Thyroid gland (tissue), 4 donors: Measurements from ENCODE around the gene TPRG1. TPM values are rescaled to one million over a fixed set of nuclear protein-coding genes. Genes with fewer than 3 reads are reported as not detected.

Experiments used
- DNase-seq, 2 donors: peaks; one replicate each; pipeline ENCODE4 v3.0.0-alpha.2; 2019
- H3K27ac ChIP-seq, 3 donors: fragments of 200-600 bp; sonication (generic); 1 replicate in 2 of 3; 2 replicates in 1 of 3; pipeline ENCODE4 v1.5.1; 2016 to 2019; ENCODE audit warnings: mild to moderate bottlenecking in 1 of 3, moderate library complexity in 1 of 3
- H3K27me3 ChIP-seq: fragments of 200-600 bp; sonication (generic); one replicate; pipeline ENCODE4 v1.5.1; 2019
- H3K36me3 ChIP-seq, 2 donors: fragments of 200-600 bp; sonication (generic); one replicate each; pipeline ENCODE4 v1.5.1; 2016 to 2019
- H3K4me1 ChIP-seq, 2 donors: fragments of 200-600 bp; sonication (generic); one replicate each; pipeline ENCODE4 v1.5.1; 2017 to 2019
- H3K4me3 ChIP-seq, 3 donors: fragments of 200-600 bp; sonication (generic); replicated peaks in 1 of 3; 1 replicate in 2 of 3; 2 replicates in 1 of 3; pipeline ENCODE4 v1.5.1; 2016; ENCODE audit warnings: mild to moderate bottlenecking in 1 of 3
- H3K9me3 ChIP-seq: fragments of 200-600 bp; sonication (generic); one replicate; pipeline ENCODE4 v1.5.1; 2017
- CTCF ChIP-seq, 6 experiments: fragments of 200-600 bp in 3 of 6; fragments of 450-650 bp in 3 of 6; sonication (generic) in 3 of 6; IDR thresholded peaks; one replicate each; pipeline ENCODE4 v1.5.1; 2016 to 2019; ENCODE audit warnings: antibody characterized with exemption in 6 of 6, mild to moderate bottlenecking in 2 of 6, inconsistent platforms in 1 of 6, moderate library complexity in 1 of 6
- POLR2A ChIP-seq, 2 donors: fragments of 450-650 bp; IDR thresholded peaks; one replicate each; pipeline ENCODE4 v1.6.1; 2017; ENCODE audit warnings: antibody characterized with exemption in 2 of 2, mild to moderate bottlenecking in 2 of 2, moderate library complexity in 1 of 2
- WGBS, 2 donors: methylation state at CpG; one replicate each; pipeline ENCODE4 v1.1.5; 2017; 5-methylcytosine and 5-hydroxymethylcytosine counted together
- intact Hi-C: fragments of 100-400 bp; cut with DNase I; formaldehyde crosslinking; loops from one replicate; pipeline ENCODE4 v1.15.1; 2023
- total RNA-seq, 4 donors: library from RNA; depleted of rRNA; stranded (reverse); fragments of >200 nt; gene quantifications; one replicate each; pipeline ENCODE4 v1.2.3, GENCODE V29; 2016

Gene TPRG1
- total RNA-seq, 4 donors from 2014 or later, result 2.0 to 10.5 (median 5.7) TPM

DNA sequence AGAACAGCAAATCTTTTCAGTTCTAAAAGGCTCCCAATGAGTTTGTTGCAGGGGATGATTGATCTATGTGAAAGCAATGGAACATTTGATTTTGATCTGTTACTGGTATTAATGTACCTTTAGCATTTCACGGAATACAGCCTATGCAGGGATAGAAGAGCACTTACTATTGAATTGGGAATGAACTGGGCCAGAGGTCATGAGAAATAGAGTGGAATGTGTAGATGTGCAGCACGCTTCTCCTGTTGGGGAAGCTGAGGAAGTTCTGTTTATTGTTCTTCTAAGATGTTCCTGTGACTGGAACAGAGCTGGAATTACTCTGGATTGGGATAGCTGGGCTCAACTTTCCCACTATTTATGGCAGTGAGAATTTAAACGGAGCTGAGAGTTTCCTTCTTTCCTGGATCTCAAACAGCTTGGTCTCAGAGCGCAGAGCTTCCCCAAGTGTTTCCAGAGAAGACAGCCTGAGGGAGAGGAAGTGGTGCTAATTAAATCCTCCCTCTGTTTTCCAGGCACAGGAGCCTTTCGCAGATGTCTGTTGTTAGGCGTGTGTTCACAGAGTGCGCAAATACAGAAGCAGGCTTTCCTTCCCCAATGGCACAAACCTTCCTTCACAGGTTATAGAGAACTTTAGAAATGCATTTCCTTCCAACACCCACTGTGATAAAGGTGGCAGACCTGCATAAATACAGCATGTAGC, 32.5 kb downstream of the TPRG1 start:
- no peaks in the 10 kb centered on the region for H3K27me3 ChIP-seq
- H3K9me3 ChIP-seq, result no peaks in the 10 kb centered on the region
- 72 to 74% methylated on average over 7 of the region's 7 CpGs for WGBS, 2 donors
- no peak overlapping the region for H3K4me3 ChIP-seq
- H3K4me1 ChIP-seq, result peaks cover 0 to 3% of the 10 kb centered on the region in 2 donors
- no peak for DNase-seq
- no peak overlapping the region for H3K27ac ChIP-seq
- intact Hi-C loops, result no loop called here
- H3K36me3 ChIP-seq, result no peaks in the 10 kb centered on the region
- TF ChIP-seq POLR2A (IDR thresholded peaks at IDR 0.05) (no peak), CTCF (IDR thresholded peaks at IDR 0.05) (no peak)

GRCh38 chr3:189204937-189205336, 33.2 kb downstream of the TPRG1 start:
- Histone ChIP-seq H3K27ac (no peak overlapping the region), H3K36me3 (no peaks in the 10 kb centered on the region), H3K4me1 (peaks cover 0 to 3% of the 10 kb centered on the region in 2 donors), H3K27me3 (no peaks in the 10 kb centered on the region), H3K9me3 (no peaks in the 10 kb centered on the region), H3K4me3 (no peak overlapping the region)
- TF ChIP-seq POLR2A (IDR thresholded peaks at IDR 0.05) (no peak), CTCF (IDR thresholded peaks at IDR 0.05) (no peak)
- WGBS, 2 donors, result 82 to 87% methylated on average over 2 of the region's 2 CpGs
- DNase-seq, result no peak
- intact Hi-C loops, result no loop called here

DNA sequence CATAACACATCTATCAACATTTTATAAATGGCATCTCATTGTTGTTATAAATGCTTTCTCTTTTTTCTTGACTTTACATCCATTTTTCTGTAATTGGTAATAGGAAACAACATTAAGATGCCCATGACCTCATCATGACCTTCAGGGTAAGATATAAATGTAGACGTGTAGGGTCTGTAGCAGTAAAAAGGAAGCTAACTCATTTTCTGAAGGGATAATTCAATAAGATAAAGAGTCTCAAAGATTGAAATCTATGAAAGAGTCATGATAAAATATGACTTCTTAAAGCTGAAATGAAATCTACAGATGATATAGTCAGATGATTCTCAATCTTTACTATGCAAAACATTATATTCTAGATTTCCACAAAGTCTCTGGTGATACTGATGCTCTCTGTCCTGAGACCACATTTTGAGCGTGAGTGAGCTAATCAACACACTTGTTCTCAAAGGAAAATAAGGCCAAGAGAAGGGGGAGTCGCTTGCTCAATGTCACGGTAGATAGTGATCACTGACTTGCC, 38.5 kb downstream of the TPRG1 start:
- Histone ChIP-seq H3K36me3 (no peaks in the 10 kb centered on the region), H3K27ac (no peak overlapping the region), H3K27me3 (no peaks in the 10 kb centered on the region), H3K9me3 (no peaks in the 10 kb centered on the region), H3K4me1 (peaks cover 0 to 3% of the 10 kb centered on the region in 2 donors), H3K4me3 (no peak overlapping the region)
- intact Hi-C loops, result no loop called here
- no peak for TF ChIP-seq CTCF (IDR thresholded peaks at IDR 0.05)
- no peak for TF ChIP-seq POLR2A (IDR thresholded peaks at IDR 0.05)
- WGBS, 2 donors, result 85 to 91% methylated on average over 4 of the region's 4 CpGs
- no peak for DNase-seq

DNA sequence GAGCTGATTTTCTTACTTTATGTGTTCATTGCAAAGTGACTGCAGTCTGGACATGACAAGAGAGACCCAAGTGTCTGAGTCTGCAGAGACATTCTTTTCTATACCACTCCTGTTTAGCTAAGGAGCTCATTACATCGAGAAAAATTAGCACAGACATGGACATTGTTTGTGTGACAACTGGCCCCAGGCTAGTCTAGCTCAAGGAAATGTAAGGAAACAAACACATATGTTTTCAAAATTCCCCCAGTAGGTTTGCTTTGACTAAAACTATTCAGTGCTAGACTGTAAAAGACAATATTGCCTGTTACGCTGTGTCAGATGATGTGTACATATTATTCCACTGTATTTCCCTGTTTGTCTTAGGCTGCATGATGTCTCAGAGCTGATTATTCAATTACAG, 40.9 kb downstream of the TPRG1 start:
- 64% methylated on average over 2 of the region's 2 CpGs for whole genome bisulfite sequencing, 2 donors
- H3K27ac ChIP-seq, result no peak overlapping the region
- peaks cover 0 to 3% of the 10 kb centered on the region in 2 donors for H3K4me1 ChIP-seq
- intact Hi-C loops, result no loop called here
- H3K4me3 ChIP-seq, result no peak overlapping the region
- DNase-seq, result no peak
- TF ChIP-seq POLR2A (IDR thresholded peaks at IDR 0.05) (no peak), CTCF (IDR thresholded peaks at IDR 0.05) (no peak)
- no peaks in the 10 kb centered on the region for H3K36me3 ChIP-seq
- H3K9me3 ChIP-seq, result no peaks in the 10 kb centered on the region
- no peaks in the 10 kb centered on the region for H3K27me3 ChIP-seq

DNA sequence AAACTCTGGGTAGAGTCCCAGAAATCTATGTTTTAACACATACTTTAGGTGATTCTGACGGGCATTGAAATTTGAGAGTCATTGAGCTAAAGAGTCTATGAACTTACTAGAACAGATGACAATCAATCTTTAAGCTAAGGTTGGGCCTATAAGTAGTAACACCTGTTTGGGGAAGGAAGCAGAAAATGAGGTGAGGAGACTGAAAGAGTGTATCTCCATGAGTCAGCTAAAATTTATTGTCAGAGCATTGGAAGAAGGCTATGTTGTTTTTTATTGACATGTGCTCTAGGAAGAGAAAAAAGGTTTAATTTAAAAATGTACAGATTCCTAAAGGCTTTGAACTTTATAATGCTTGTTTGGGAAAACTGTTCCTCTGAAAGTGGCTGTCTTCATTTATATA, 42.9 kb downstream of the TPRG1 start:
- Histone ChIP-seq H3K36me3 (no peaks in the 10 kb centered on the region), H3K4me3 (no peak overlapping the region), H3K4me1 (no peaks in the 10 kb centered on the region), H3K27me3 (no peaks in the 10 kb centered on the region), H3K27ac (no peak overlapping the region), H3K9me3 (no peaks in the 10 kb centered on the region)
- intact Hi-C loops, result no loop called here
- no peak for DNase-seq
- 90 to 98% methylated on average over 1 of the region's 1 CpG for WGBS, 2 donors
- TF ChIP-seq POLR2A (IDR thresholded peaks at IDR 0.05) (no peak), CTCF (IDR thresholded peaks at IDR 0.05) (no peak)
